K562 (cell line): ENCODE results near the gene ZNF408. TPM values are rescaled to one million over a fixed set of nuclear protein-coding genes. Genes with fewer than 3 reads are reported as not detected.

Experiments used
- ATAC-seq: fragments of 200-7000 bp; cut with Tn5 transposase; 3 replicates; pipeline ENCODE4 v1.9.1; 2020; ENCODE audit warnings: moderate library complexity
- BruUV-seq: library from RNA; stranded (reverse); fragments of 400-500 nt; replicated peaks from 2 replicates; lab custom pipeline; 2021; lab: Mats Ljungman, UMichigan
- CTCF ChIA-PET: fragments of 300-600 bp; formaldehyde crosslinking; extraction: SDS; loops from one replicate; lab custom pipeline; 2021; ENCODE audit warnings: low intra/inter-chr PET ratio; lab: Yijun Ruan, JAX
- POLR2A ChIA-PET: fragments of 300-600, 350-650 bp; sonication (Branson Sonifier 250); formaldehyde crosslinking; extraction: SDS; loops from one replicate; lab custom pipeline; 2021; ENCODE audit warnings: antibody characterized with exemption, inconsistent platforms; lab: Yijun Ruan, JAX
- DNase-seq, 4 experiments: peaks; one replicate each; pipeline versions ENCODE4 v3.0.0 to v3.0.0-alpha.2; 2011 to 2018; ENCODE audit warnings: low spot score in 3 of 4, mixed read lengths in 3 of 4; ENCODE audit errors: extremely low read depth in 1 of 4
- FAIRE-seq: peaks from 2 replicates; lab custom pipeline; 2011; peaks lifted over from hg19 to GRCh38; lab: Jason Lieb, UNC
- H2AFZ ChIP-seq: 2 replicates; pipeline ENCODE4 v1.6.0; 2011; ENCODE audit warnings: low read depth, low read length, control low read depth, inconsistent platforms
- H3K27ac ChIP-seq: fragments of 200-600 bp; 3 replicates; pipeline ENCODE4 v1.8.0; 2011; ENCODE audit warnings: low read depth, mild to moderate bottlenecking, control low read depth, inconsistent platforms, low read length, moderate library complexity, mixed read lengths; ENCODE audit errors: extremely low read depth
- H3K27me3 ChIP-seq, 2 experiments: fragments of 300-600 bp in 1 of 2; 2 replicates in 1 of 2; 3 replicates in 1 of 2; pipeline versions ENCODE4 v1.6.0 to v1.8.0; 2011; ENCODE audit warnings: inconsistent platforms in 2 of 2, low read length in 2 of 2, mild to moderate bottlenecking in 1 of 2, mixed read lengths in 1 of 2, moderate library complexity in 1 of 2; ENCODE audit not compliant: control insufficient read depth in 2 of 2, insufficient read depth in 2 of 2
- H3K36me3 ChIP-seq: fragments of 300-600 bp; 3 replicates; pipeline ENCODE4 v1.8.0; 2011; ENCODE audit warnings: mild to moderate bottlenecking, low read length, inconsistent platforms; ENCODE audit not compliant: control insufficient read depth, insufficient read depth
- H3K4me1 ChIP-seq, 2 experiments: fragments of 200-600 bp in 1 of 2; replicated peaks in 1 of 2; 2 replicates in 1 of 2; 3 replicates in 1 of 2; pipeline versions ENCODE4 v1.5.1 to v1.8.0; 2011; ENCODE audit warnings: inconsistent platforms in 2 of 2, low read length in 2 of 2, mild to moderate bottlenecking in 1 of 2, mixed read lengths in 1 of 2, moderate library complexity in 1 of 2; ENCODE audit not compliant: control insufficient read depth in 2 of 2, insufficient read depth in 2 of 2
- H3K4me2 ChIP-seq: 2 replicates; pipeline ENCODE4 v1.6.1; 2011; ENCODE audit warnings: low read length, control low read depth, inconsistent platforms, mixed read lengths; ENCODE audit not compliant: insufficient read depth
- H3K4me3 ChIP-seq: fragments of 200-600 bp; sonication (generic), shearing (Covaris generic); 2 replicates; pipeline ENCODE4 v1.5.1; 2016; ENCODE audit warnings: control low read depth, inconsistent platforms
- H3K79me2 ChIP-seq: fragments of 200-600 bp; 3 replicates; pipeline ENCODE4 v1.8.0; 2011; ENCODE audit warnings: low read length, inconsistent platforms; ENCODE audit not compliant: control insufficient read depth, insufficient read depth
- H3K9ac ChIP-seq, 2 experiments: 2 replicates each; pipeline versions ENCODE4 v1.6.0 to v1.6.1; 2011; ENCODE audit warnings: low read depth in 2 of 2, low read length in 2 of 2, control low read depth in 1 of 2, inconsistent platforms in 1 of 2, mild to moderate bottlenecking in 1 of 2, mixed read lengths in 1 of 2; ENCODE audit not compliant: insufficient read depth in 1 of 2
- H3K9me1 ChIP-seq: one replicate; pipeline ENCODE4 v1.6.0; 2011; ENCODE audit warnings: inconsistent platforms, mild to moderate bottlenecking, low read length, moderate library complexity; ENCODE audit not compliant: control insufficient read depth, insufficient read depth
- H3K9me3 ChIP-seq: replicated peaks from 2 replicates; pipeline ENCODE4 v1.5.1; 2011; ENCODE audit warnings: low read depth, low read length, inconsistent platforms; ENCODE audit not compliant: control insufficient read depth, insufficient read depth
- H4K20me1 ChIP-seq: replicated peaks from 2 replicates; pipeline ENCODE4 v1.6.1; 2011; ENCODE audit warnings: low read length, inconsistent platforms, mixed read lengths; ENCODE audit not compliant: control insufficient read depth, insufficient read depth
- BRF1 ChIP-seq: IDR thresholded peaks from 3 replicates; pipeline ENCODE4 v1.6.1; 2011; ENCODE audit warnings: borderline replicate concordance, mild to moderate bottlenecking; ENCODE audit not compliant: insufficient read length; ENCODE audit errors: extremely low read depth
- E2F4 ChIP-seq: sonication (generic); formaldehyde crosslinking; IDR thresholded peaks from 2 replicates; pipeline ENCODE4 v1.8.0; 2022; ENCODE audit warnings: mild to moderate bottlenecking, low read depth, missing genetic modification reagents
- EWSR1 ChIP-seq: fragments of 450-650 bp; IDR thresholded peaks from 2 replicates; pipeline ENCODE4 v1.6.1; 2018; ENCODE audit warnings: borderline replicate concordance, mild to moderate bottlenecking, low read depth, moderate library complexity; ENCODE audit not compliant: partially characterized antibody
- PATZ1 ChIP-seq: fragments of 250-450 bp; sonication (Bioruptor Pico); IDR thresholded peaks from 2 replicates; pipeline ENCODE4 v1.5.0; 2020; ENCODE audit warnings: mild to moderate bottlenecking, borderline replicate concordance
- PCBP2 ChIP-seq: fragments of 200-400 bp; formaldehyde crosslinking; IDR thresholded peaks from 2 replicates; pipeline ENCODE4 v1.6.1; 2018; ENCODE audit warnings: low read length, low read depth, mild to moderate bottlenecking, moderate library complexity; ENCODE audit not compliant: poor library complexity, severe bottlenecking
- PHB ChIP-seq: fragments of 250-450 bp; sonication (Bioruptor Pico); IDR thresholded peaks from 2 replicates; pipeline ENCODE4 v1.5.0; 2021
- POLR2H ChIP-seq: IDR thresholded peaks from 2 replicates; pipeline ENCODE4 v1.6.1; 2016; ENCODE audit warnings: missing genetic modification characterization, low read depth, mild to moderate bottlenecking, control low read depth, missing compliant biosample characterization, moderate library complexity
- RBM17 ChIP-seq: fragments of 200-400 bp; formaldehyde crosslinking; IDR thresholded peaks from 2 replicates; pipeline ENCODE4 v1.6.1; 2017; ENCODE audit warnings: low read depth, mild to moderate bottlenecking, low read length, borderline replicate concordance
- ZKSCAN1 ChIP-seq: fragments of 150-350 bp; IDR thresholded peaks from 2 replicates; pipeline ENCODE4 v1.6.1; 2016; ENCODE audit warnings: low read depth, low read length
- ZKSCAN3 ChIP-seq: fragments of 250-450 bp; sonication (Bioruptor Pico); IDR thresholded peaks from 2 replicates; pipeline ENCODE4 v1.4.0; 2020
- ZNF212 ChIP-seq: fragments of 450-650 bp; formaldehyde crosslinking; IDR thresholded peaks from 2 replicates; pipeline ENCODE4 v1.4.0; 2020; ENCODE audit warnings: mild to moderate bottlenecking
- ZNF347 ChIP-seq: fragments of 450-650 bp; formaldehyde crosslinking; IDR thresholded peaks from 2 replicates; pipeline ENCODE4 v1.4.0; 2020; ENCODE audit warnings: low read depth, mild to moderate bottlenecking, moderate library complexity
- ZNF583 ChIP-seq: fragments of 250-450 bp; sonication (Bioruptor Pico); IDR thresholded peaks from 2 replicates; pipeline ENCODE4 v1.4.0; 2020
- WGBS: fragments of 100-300 bp; shearing (Covaris generic); methylation state at CpG from one replicate; pipeline ENCODE4 v1.1.6; 2016; ENCODE audit warnings: low coverage, mixed read lengths; ENCODE audit not compliant: insufficient coverage; ENCODE audit errors: missing lambda C conversion rate; 5-methylcytosine and 5-hydroxymethylcytosine counted together
- in situ Hi-C: fragments of 300-500 bp; cut with MboI; formaldehyde crosslinking; loops from 4 replicates; pipeline ENCODE4 v1.15.0; 2018; ENCODE audit warnings: inconsistent platforms, mixed read lengths
- intact Hi-C: fragments of 100-400 bp; cut with micrococcal nuclease; formaldehyde crosslinking; loops from 2 replicates; pipeline ENCODE4 v1.14.2; 2022
- polyA plus RNA-seq, 8 experiments: library from polyadenylated mRNA; depleted of rRNA in 4 of 8; stranded (reverse) in 5 of 8; unstranded in 3 of 8; fragments of >200 nt; fragmentation: Nextera tagmentation in 2 of 8; fragmentation: Illumina TruSeq in 1 of 8; extraction: Ambion mirVana in 2 of 8; extraction: Trizol in 1 of 8; gene quantifications; 2 replicates each; pipeline versions ENCODE4 v1.2.1 to v1.2.3, GENCODE V29; 2011 to 2014; ENCODE audit warnings: inconsistent platforms in 1 of 8, missing spikeins in 1 of 8
- total RNA-seq, 7 experiments: library from RNA; depleted of rRNA in 6 of 7; stranded (reverse); fragments of >200 nt in 6 of 7; fragmentation: Illumina TruSeq in 2 of 7; extraction: Trizol in 2 of 7; gene quantifications; 2 replicates each; pipeline versions ENCODE4 v1.2.1 to v1.2.3, GENCODE V29; 2011 to 2021; ENCODE audit warnings: low replicate concordance in 1 of 7
- TF ChIP-seq, protein P1 (sequence below): fragments of 200-800 bp; sonication (Bioruptor generic); IDR thresholded peaks from 2 replicates; pipeline ENCODE4 v1.6.1; 2017; ENCODE audit warnings: missing genetic modification characterization, missing compliant biosample characterization

The ZNF408 gene
- total and polyA plus RNA-seq, 9 of the 15 experiments (the other 6 are each of a cell fraction or from before 2014, with no cell fraction given), result 0.15 to 18.4 (median 7.4) TPM

GRCh38 chr11:46690702-46691101, 10.1 kb upstream of the ZNF408 start (continued):
- no peak for TF ChIP-seq PATZ1
- TF ChIP-seq, all 486 proteins: peak for 0

- intact Hi-C loops, result no loop called here
- Histone ChIP-seq H3K9ac (no peak overlapping the region), H3K4me2 (no peak overlapping the region), H3K79me2 (no peaks in the 10 kb centered on the region), H3K4me1 (peaks cover 10 to 24% of the 10 kb centered on the region in 2 experiments; a peak in 4 of 5 replicates), H3K4me3 (no peak overlapping the region), H3K27ac (no peak overlapping the region), H3K36me3 (peaks cover 33% of the 10 kb centered on the region; the same call in 2 of the 3 replicates), H3K27me3 (no peaks in the 10 kb centered on the region), H4K20me1 (no peaks in the 10 kb centered on the region), H2AFZ (no peak overlapping the region), H3K9me3 (no peaks in the 10 kb centered on the region), H3K9me1 (no peaks in the 10 kb centered on the region)
- 85% methylated on average over 4 of the region's 4 CpGs for WGBS
- ATAC-seq, result no peak
- BruUV-seq, result no TSS peak
- ChIA-PET CTCF (no interaction called here), POLR2A (interaction anchor here (0.6 to 1.6 kb wide), 4 partner anchors 8 to 332 kb away, joined by 3 to 6 read pairs (median 4); partner anchors contain the start of genes ARHGAP1 and ZNF408)
- no peak for FAIRE-seq
- no peak for DNase-seq
- in situ Hi-C loops, result no loop called here
- TF ChIP-seq ZNF212 (CRISPR knock-in tag), result no peak
- no peak for TF ChIP-seq PHB (CRISPR knock-in tag)
- no peak for TF ChIP-seq PCBP2
- TF ChIP-seq ZKSCAN1, result no peak
- TF ChIP-seq, protein P1, sequence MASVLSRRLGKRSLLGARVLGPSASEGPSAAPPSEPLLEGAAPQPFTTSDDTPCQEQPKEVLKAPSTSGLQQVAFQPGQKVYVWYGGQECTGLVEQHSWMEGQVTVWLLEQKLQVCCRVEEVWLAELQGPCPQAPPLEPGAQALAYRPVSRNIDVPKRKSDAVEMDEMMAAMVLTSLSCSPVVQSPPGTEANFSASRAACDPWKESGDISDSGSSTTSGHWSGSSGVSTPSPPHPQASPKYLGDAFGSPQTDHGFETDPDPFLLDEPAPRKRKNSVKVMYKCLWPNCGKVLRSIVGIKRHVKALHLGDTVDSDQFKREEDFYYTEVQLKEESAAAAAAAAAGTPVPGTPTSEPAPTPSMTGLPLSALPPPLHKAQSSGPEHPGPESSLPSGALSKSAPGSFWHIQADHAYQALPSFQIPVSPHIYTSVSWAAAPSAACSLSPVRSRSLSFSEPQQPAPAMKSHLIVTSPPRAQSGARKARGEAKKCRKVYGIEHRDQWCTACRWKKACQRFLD (CRISPR knock-in tag), result no peak
- no peak for TF ChIP-seq EWSR1
- no peak for TF ChIP-seq BRF1
- no peak for TF ChIP-seq POLR2H (tag)
- no peak for TF ChIP-seq RBM17
- no peak for TF ChIP-seq ZNF583 (CRISPR knock-in tag)
- no peak for TF ChIP-seq ZKSCAN3 (CRISPR knock-in tag)
- no peak for TF ChIP-seq E2F4 (CRISPR knock-in tag)
- no peak for TF ChIP-seq ZNF347 (CRISPR knock-in tag)
These were observed 8.4 kb upstream of the ZNF408 start for GRCh38 chr11:46692450-46692849.
